Fibroblast of lung (primary cell): ENCODE data around the gene UBL4A.

Source experiments
- CTCF ChIP-seq, 2 donors: IDR thresholded peaks in 1 of 2; conservative IDR thresholded peaks in 1 of 2; 1 replicate in 1 of 2; 2 replicates in 1 of 2; pipeline ENCODE4 v1.5.1; 2011 to 2012; ENCODE audit warnings: low read length in 2 of 2, control low read depth in 1 of 2, inconsistent platforms in 1 of 2, low read depth in 1 of 2, mild to moderate bottlenecking in 1 of 2
- EZH2 ChIP-seq: IDR thresholded peaks from 2 replicates; pipeline ENCODE4 v1.5.1; 2012; ENCODE audit warnings: low read length, control low read depth, mild to moderate bottlenecking; ENCODE audit errors: missing control alignments

- TF ChIP-seq CTCF (conservative IDR thresholded peaks at IDR 0.05 in 1 of 2, IDR thresholded peaks at IDR 0.05 in 1 of 2; ENCODE audit: low read depth in 1 of 2, low read length in 2 of 2) (no peak), EZH2 (no peak)
Measured at GRCh38 chrX:154508384-154508745, 21.9 kb upstream of the UBL4A start.
